Measurements from ENCODE around the gene CHIC2. TPM values are rescaled to one million over a fixed set of nuclear protein-coding genes. Genes with fewer than 3 reads are reported as not detected.
A peak's percentile ranks its signal among the peaks of the same experiment; 100 is the strongest.

CHIC2 gene
- total and polyA plus RNA-seq, 2 of the 8 experiments (the other 6 are each of a cell fraction or from before 2014, with no cell fraction given) = 4.5 to 10.9 TPM

- Histone ChIP-seq H3K4ac (replicated peaks; ENCODE audit: insufficient read length, low read depth, low read length) (no peak overlapping the region), H4K8ac (ENCODE audit: extremely low read depth, insufficient read depth, low read length) (no peak overlapping the region), H4K91ac (replicated peaks; ENCODE audit: insufficient read length, low read length) (no peak overlapping the region), H2BK15ac (ENCODE audit: low read length) (no peak overlapping the region), H3K4me1 (replicated peaks in 1 of 4; ENCODE audit: control insufficient read depth in 3 of 4, insufficient read depth in 4 of 4, low read length in 3 of 4) (peaks cover 25 to 65% (median 38%) of the 10 kb centered on the region in 4 experiments), H2BK20ac (ENCODE audit: low read length) (no peak overlapping the region), H3K23ac (ENCODE audit: insufficient read length) (no peak overlapping the region), H3K27me3 (replicated peaks in 1 of 4; ENCODE audit: control insufficient read depth in 3 of 4, extremely low read depth in 1 of 4, insufficient read depth in 3 of 4, low read length in 3 of 4) (peaks cover 77 to 100% (median 97%) of the 10 kb centered on the region in 4 experiments), H3K36me3 (ENCODE audit: control insufficient read depth in 2 of 4, insufficient read depth in 4 of 4, low read length in 3 of 4) (peaks cover 0 to 7% (median 0%) of the 10 kb centered on the region in 4 experiments; a peak in 1 of 8 replicates), H3K9ac (replicated peaks in 1 of 4; ENCODE audit: extremely low read depth in 1 of 4, low read depth in 3 of 4, low read length in 3 of 4) (no peak overlapping the region), H3K4me3 (ENCODE audit: extremely low read depth in 1 of 4, insufficient read depth in 2 of 4, low read depth in 3 of 4, low read length in 4 of 4) (peak overlapping the region in 1 of 4 experiments; percentile 25; a peak in 1 of 8 replicates), H4K5ac (ENCODE audit: insufficient read length, low read depth, low read length) (no peak overlapping the region), H2BK120ac (replicated peaks; ENCODE audit: low read depth, low read length) (no peak overlapping the region), H3K56ac (replicated peaks; ENCODE audit: insufficient read length, low read depth, low read length) (no peak overlapping the region), H2AK5ac (ENCODE audit: low read depth, low read length) (no peak overlapping the region), H3K9me3 (ENCODE audit: insufficient read depth in 2 of 2, low read depth in 1 of 2, low read length in 1 of 2) (no peaks in the 10 kb centered on the region), H3K14ac (ENCODE audit: insufficient read length) (no peak overlapping the region), H3K23me2 (ENCODE audit: low read depth, low read length) (peaks cover 8% of the 10 kb centered on the region; the same call in 1 of the 2 replicates), H3K18ac (ENCODE audit: extremely low read depth, low read length) (no peak overlapping the region), H4K20me1 (replicated peaks in 1 of 2; ENCODE audit: control insufficient read depth in 1 of 2, insufficient read depth in 2 of 2, low read length in 2 of 2) (peaks cover 6 to 8% of the 10 kb centered on the region in 2 experiments), H3K4me2 (ENCODE audit: insufficient read depth in 1 of 2, low read depth in 2 of 2, low read length in 2 of 2) (peak overlapping the region; percentile 47 to 98; a peak in 2 of 4 replicates), H3K27ac (ENCODE audit: low read depth, low read length) (no peak overlapping the region), H2BK12ac (ENCODE audit: low read depth, low read length) (peak overlapping the region; percentile 40), H3K79me2 (ENCODE audit: control insufficient read depth in 1 of 2, insufficient read depth in 2 of 2, low read length in 2 of 2) (no peaks in the 10 kb centered on the region), H2BK5ac (ENCODE audit: low read depth, low read length) (no peak overlapping the region), H3K79me1 (ENCODE audit: low read depth, low read length) (no peaks in the 10 kb centered on the region), H2AFZ (ENCODE audit: low read length) (no peak overlapping the region)
- FAIRE-seq = peak; percentile 85
- WGBS, 2 experiments (ENCODE audit: extremely low coverage in 1 of 2, insufficient coverage in 1 of 2, insufficient read length in 1 of 2, insufficient replicate concordance in 2 of 2, low coverage in 1 of 2, low lambda C conversion rate in 2 of 2, missing lambda C conversion rate in 1 of 2) = 7% methylated on average over 13 of the region's 13 CpGs; no CpG with 5 or more reads in 1 of the 2 experiments
- CTCF ChIA-PET (ENCODE audit: partially characterized antibody) = interaction anchor here (0.9 to 9.8 kb wide), 7 partner anchors 10 to 188 kb away, joined by 3 to 62 read pairs (median 5); no protein-coding TSS in a partner anchor
- POLR2A ChIA-PET (ENCODE audit: partially characterized antibody) = interaction anchor here (0.6 to 1.6 kb wide), 2 partner anchors 11 to 98 kb away, joined by 3 to 16 read pairs; no protein-coding TSS in a partner anchor
- TF ChIP-seq SP1 (IDR thresholded peaks at IDR 0.05; ENCODE audit: low read depth, low read length) (0 out of 2 replicates have a peak, but pooled peaks have one; percentile 9), CBX8 (IDR thresholded peaks at IDR 0.05; ENCODE audit: borderline replicate concordance, low read depth, low read length) (0 out of 2 replicates have a peak, but pooled peaks have one; percentile 25), TCF12 (IDR thresholded peaks at IDR 0.05; ENCODE audit: low read depth, low read length) (peak; percentile 58; the same call in 1 of the 2 replicates), SUZ12 (IDR thresholded peaks at IDR 0.05; ENCODE audit: low read length) (peak; percentile 78), ATF2 (IDR thresholded peaks at IDR 0.05; ENCODE audit: low read length) (no peak), TEAD4 (IDR thresholded peaks at IDR 0.05; ENCODE audit: low read depth, low read length) (peak; percentile 79), POLR2A (IDR thresholded peaks at IDR 0.05; ENCODE audit: control extremely low read depth in 1 of 2, low read depth in 2 of 2, low read length in 2 of 2) (no peak), EZH2 (IDR thresholded peaks at IDR 0.05; ENCODE audit: low read depth, low read length, severe bottlenecking) (peak; percentile 82)
- DNase-seq (ENCODE audit: low read depth in 1 of 2, low spot score in 2 of 2) = peak in 1 of 2 experiments; percentile 52
These were observed 32.0 kb upstream of the CHIC2 start for GRCh38 chr4:54096295-54096962.

Data from H1 (cell line).